OCI-LY3 (cell line): ENCODE results near the gene UPK2.

Experiments
- CTCF ChIP-seq: fragments of 200-600, 300-600 bp; sonication (generic); IDR thresholded peaks from 2 replicates; pipeline ENCODE4 v1.5.1; 2014; ENCODE audit warnings: antibody characterized with exemption, low read length, low read depth
- EZH2phosphoT487 ChIP-seq: fragments of 200-600 bp; shearing (Covaris generic); IDR thresholded peaks from 2 replicates; pipeline ENCODE4 v1.6.1; 2018; ENCODE audit warnings: antibody characterized with exemption, mixed run types, low read depth

GRCh38 chr11:118908901-118909618 is 47.0 kb upstream of the UPK2 start:
- no peak for TF ChIP-seq CTCF
- TF ChIP-seq EZH2phosphoT487: no peak
